CD4-positive, alpha-beta T cell treated with Interleukin-12 subunit alpha and Interleukin-12 subunit beta, for 1 hour (primary cell): Measurements from ENCODE around the gene GPC1.

Source experiments
- DNase-seq: peaks from one replicate; pipeline ENCODE4 v3.0.0-alpha.2; 2020

Gene GPC1

DNA sequence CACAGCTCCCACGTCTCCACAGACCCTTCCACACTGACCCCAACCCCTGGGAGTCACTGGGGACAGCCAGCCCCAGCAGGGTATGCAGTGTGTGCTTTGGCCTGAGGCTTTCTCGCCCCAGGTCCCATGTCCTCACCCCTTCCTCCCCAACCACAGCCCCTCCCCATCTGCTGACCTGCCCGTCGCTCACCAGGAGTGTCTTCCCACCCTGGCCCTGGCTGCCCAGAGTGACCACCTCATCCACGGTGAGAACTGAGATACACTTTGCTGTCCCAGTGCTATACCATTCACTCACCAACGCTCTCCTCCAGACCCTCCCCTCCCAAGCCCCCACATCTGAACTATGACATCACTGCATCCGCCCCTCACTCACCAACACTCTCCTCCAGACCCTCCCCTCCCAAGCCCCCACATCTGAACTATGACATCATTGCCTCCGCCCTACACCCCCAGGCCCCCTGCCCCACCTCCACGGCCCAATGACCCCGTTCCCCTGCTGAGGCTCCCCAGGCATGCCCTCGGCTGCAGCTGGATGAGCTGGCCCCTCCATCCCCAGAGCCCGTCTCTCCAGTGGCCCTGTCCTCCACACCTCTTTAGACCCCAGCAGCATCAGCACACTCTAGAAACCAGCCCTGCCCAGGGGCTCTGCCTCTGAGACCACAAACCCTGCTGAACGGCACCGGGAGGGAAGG is 67.1 kb downstream of the GPC1 start:
- no peak for DNase-seq

DNA sequence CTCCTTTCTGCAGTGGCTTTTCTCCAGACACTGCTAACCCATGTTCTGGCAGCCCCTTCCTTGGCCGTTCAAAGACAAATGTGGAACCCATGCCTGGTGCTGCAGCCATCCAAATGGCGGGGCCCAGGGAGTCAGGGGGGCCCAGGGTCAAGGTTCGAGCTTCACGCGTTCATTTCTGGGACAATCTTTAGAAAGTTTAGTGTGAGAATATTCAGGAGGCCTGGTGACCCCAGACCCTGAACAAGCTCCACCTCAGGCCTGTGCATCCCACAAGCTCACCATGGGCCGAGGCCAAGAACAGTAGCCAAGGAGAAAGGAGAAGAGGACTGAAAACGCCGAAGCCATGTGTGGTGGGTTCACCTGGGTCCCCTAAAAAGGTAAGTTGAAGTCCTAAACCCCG is 67.9 kb downstream of the GPC1 start:
- no peak for DNase-seq

DNA sequence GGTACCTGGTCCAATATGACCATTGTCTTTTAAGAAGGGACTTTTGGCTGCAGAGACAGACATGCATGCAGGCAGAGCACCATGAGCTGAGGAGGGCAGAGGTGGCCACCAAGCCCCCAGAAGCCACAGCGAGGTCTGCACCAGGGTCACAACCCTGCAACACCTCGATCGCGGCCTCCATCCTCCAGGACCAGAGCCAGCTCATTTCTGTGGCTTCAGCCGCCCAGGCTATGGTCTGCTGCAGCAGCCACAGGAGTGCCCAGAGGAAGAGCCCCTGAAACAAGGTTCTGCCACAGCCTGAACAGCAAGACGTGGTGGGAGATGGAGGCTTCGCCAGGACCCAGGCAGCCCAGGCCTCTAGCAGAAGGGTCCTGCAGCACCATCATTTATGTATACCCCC is 68.4 kb downstream of the GPC1 start:
- DNase-seq = no peak

DNA sequence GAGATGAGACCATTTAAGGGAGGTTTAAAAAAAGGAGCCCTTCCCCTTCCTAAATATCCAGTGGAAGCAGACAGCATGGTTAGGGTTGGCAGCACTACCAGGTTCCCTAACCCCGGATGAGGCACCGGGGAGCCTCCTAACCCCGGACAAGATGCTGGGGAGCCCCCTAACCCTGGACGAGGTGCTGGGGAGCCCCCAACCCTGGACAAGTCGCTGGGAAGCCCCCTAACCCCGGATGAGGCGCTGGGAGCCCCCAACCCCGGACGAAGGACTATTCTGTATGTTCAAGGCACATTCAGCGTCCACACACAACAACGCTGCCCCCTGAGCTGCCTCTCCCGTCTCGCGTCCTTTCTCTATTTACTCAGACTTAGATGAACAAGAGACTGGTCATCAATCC is 70.4 kb downstream of the GPC1 start:
- DNase-seq = no peak

DNA sequence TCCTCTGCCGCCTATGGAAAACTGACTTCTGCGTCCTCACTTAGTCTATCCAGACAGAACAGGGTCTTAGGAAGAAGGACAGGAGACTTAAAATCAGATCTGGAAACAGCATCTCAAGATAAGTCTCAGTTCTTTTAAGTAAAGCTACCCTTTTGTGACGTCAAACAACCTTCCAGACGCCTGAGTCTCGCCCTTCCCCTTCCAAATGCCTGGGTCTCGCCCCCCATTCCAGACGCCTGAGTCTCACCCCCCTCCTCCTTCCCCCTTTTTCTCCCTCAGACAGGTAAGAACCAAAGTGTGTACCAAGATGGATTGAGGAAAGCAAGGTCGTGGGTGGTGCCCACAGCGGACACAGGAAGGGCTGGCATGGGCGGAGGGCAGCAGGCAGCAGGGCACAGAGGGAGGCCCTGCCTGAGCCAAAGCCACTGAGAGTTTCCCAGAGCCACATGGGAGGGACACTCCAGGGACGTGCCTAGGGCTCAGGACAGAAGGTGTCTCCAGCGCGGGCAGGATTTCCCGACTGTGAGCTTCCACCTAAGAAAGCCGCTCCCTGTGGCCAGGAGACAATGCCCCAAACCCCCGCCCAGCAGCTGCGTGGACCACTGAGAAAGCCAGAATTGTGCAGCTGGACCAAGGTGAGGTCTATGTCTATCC is 71.1 kb downstream of the GPC1 start:
- DNase-seq = no peak

DNA sequence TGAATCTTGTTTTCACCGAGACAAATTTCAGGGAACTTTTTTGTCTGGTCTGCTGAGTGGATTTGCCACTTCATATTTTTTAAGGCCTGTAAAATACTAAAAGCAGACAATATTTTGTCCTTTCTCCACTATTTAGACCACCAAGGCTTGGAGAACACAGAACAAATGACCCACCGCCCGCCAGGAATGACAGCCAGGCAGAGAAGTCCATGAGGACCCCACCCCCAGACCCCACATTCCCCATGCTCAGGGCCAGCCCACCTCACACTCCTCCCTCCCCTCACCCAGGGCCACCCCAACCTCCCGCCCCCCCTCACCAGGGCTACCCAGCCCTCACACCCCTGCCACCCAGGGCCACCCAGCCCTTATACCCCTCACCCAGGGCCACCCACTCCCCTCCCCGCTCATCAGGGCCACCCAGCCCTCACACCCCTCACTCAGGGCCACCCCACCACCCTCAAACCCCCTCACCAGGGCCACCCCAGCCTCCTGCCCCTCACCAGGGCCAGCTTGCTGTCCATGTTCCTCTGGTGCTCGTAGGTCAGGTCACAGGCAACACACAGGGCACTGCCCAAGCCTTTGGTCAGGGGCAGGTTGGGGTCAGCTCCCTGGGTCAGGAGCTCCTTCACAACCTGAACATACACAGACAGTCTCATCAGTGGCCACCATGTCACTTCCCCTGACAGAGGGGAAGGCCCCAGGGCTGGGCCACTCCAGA is 71.8 kb downstream of the GPC1 start:
- DNase-seq = no peak

DNA sequence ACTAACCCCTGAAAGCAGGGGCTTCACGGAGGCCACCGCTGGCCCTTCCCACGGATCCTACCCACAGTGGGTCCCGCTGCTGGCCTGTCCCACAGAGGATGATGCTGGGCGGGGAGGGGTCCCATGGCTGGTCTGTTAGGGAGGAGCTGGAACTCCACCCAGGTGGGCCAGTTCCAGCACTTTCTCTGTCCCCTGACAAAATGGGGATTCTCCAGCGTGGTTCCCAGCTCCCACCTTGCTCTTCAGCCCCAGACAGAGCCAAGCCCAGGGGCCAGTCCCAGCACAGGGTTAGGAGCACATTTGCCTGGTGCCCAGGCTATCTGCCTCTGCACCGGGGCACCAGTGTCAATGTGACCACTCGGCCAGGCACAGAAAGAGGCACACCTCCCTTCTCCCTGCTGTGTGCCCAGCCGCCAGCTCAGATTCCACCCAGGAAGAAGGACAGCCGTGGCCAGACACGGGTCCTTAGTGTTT is 72.4 kb downstream of the GPC1 start:
- no peak for DNase-seq

DNA sequence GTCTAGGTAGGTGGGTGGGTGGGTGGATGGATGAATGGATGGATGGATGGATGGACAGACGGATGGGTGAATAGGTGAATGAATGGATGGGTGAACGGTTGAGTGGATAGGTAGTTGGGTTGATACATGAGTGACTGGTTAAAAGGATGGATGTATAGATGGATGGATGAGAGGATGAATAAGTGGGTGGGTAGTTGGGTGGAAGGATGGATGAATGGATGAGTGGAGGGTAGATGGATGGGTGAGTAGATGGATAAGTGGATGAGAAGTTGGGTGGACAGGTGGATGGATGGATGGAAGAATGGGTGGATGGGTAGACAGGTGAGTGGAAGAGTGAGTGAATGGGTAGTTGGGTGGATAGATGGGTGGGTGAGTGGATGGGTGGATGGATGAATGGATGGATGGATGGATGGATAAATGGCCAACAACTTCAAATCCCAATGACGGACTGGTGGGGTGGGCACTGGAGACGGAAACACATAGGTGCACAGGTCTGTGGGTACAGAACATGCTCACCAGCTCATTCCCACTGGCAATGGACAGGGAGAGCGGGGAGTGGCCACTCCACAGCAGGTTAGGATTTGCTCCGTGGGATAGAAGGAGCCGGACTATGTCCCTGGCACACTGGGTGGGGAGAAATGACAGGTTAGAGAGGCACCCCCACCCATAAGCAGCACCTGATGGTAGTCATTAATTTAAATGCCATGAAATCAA is 73.5 kb downstream of the GPC1 start:
- no peak for DNase-seq

DNA sequence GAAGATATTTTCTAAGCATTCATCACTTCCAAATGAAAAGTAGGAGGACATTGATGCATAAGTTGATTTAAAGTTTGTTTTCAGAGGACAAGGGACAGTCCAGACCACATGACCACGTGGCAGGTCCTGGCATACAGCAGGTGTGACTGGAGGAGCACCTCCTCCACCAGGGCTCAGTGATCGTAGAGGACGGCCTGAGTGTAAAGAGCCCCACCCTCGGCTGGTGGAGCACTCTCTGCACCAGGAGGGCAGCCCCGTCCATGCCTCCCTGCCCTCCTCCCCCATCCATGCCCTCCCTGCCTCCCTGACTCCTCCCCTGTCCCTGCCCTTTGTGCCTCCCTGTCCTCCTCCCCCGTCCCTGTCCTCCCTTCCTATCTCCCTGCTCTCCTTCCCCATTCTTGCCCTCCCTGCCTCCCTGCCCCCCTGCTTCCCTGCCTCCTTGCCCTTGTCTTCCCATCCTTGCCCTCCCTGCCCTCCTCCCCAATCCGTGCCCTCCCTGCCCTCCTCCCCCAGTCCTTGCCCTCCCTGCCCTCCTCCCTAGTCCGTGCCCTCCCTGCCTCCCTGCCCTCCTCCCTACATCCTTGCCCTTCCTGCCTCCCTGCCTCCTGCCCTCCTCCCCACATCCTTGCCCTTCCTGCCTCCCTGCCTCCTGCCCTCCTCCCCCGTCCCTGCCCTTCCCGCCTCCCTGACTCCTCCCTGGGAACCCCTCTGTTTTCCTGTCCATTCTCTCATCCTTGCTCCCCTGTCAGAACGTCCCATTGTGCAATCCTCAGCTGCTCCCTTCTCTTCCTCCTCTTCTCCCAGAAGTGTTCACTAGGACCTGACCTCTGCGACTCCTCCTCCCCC is 74.4 kb downstream of the GPC1 start:
- DNase-seq = no peak

DNA sequence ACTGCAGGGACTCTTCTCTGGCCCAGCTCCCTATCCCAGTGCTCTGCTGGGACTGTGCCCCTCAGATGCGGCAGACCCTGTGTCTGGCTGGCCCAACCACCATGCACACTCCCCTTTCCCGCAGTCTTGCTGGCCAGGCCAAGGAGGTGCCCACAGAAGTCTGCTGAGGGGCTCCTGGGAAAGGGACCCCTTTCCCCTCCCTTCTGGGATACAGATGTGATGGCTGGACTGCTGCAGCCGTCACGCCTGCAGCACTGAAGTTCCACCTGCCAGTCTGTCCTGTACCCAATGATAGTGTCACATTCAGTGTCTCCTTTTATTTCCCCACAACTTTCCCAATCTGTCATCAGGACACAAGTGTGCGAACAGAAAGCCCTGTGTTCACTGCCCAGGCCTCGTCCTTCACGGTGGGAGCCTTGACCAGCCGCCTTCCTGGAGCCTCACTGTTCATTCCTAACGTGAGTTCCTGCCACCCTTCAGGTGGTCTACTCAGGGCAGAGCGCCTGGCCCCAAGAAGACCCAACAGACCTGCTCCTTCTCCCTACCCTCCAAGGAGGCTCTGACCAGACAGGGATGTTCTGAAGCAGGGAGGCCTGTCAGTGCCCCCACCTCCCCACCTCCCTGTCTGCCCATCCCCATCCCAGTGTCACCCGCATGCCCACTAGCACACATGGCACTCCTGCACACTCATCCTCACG is 75.2 kb downstream of the GPC1 start:
- no peak for DNase-seq

DNA sequence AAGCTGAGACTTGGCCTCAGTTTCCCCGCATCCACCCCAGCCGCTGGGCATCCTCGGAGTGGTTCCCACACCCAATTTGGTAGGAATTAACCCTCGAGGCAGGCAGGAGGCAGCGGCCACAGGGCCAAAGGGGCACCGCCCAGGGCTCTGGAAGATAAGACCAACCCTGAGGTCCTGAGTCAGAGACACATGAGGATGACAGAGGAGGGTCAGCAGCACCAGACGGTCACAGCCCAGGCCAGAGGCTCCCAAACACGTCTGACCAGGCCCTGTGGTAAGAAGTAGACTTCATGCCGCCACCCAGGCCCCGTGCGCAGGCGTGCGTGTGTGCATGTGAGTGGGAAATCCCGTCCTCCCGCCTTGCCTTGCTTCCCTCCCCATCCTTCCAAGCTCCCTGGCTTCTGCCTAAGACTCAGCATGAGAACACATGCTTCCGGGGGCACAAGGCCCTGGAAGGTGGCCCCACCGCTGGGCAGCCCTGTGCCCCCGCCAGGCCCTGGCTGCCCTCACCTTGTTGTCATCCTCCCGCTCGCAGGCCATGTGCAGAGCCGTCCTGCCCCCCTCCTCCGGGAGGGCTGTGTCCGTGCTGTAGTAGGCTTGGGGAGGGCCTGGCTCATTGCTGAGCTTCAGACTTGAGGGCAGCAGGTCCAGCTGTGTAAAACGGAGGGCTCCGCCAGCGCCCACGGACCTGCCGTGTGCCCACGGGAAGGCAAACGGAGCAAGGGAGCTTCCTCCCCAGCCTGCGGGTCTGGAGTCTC is 76.1 kb downstream of the GPC1 start:
- DNase-seq = no peak

DNA sequence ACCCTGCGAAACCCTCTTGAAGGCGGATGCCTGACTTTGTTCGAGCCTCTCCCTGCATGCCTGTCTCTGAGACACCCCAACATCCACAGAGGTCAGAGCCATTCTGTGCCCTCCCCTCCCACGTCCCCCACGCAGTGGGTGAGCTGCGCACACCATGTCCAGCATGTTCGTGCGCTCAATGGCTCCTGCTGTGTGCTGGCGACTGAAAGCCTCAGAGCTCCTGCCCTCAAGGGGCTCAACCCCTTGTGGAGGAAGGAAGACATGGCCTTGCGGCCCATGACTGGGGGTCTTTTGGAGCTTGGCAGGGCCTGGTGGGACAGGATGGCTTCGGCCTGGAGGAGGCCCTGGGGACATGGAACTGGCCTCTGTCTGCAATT is 76.6 kb downstream of the GPC1 start:
- DNase-seq = no peak

DNA sequence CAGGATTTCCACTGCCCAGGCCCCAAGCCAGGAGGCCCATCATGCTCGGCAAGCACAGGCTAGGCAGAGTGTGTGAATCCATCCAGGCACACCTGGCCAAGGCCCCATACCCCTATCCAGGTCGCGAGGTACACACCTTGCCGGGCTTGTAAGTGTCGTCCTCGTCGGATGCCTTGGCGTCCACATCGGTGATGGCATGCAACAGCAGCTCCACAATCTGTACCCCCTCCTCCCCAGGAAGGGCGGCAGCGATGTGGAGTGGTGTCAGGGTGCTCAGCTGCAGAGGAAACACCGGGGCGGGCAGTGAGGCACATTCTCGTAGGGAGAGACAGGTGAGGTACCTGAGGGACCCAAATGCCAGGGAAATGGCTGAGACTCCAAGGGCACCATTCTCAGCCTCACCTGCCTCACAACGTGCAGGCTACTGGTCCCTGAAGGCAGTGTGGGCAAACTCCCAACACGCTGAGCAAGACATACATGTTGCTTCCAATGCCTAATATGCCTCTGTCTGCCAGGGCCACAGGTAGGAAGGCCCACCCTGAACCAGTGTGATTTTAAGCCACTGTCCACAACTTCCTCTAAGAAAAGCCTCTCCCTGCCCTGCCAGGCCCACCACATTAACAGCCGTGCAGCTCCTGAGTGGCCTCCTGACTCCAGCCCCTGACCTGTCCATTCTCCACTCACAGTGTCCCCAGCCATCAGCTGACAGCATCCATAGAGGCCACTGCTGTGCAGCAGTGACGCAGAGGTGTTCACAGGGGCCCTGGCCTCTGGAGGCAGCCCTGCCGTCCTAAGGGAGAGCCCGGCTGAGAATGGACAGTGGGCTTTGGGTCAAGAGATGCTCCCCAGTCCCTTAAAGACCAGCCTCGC is 77.4 kb downstream of the GPC1 start:
- DNase-seq = no peak

DNA sequence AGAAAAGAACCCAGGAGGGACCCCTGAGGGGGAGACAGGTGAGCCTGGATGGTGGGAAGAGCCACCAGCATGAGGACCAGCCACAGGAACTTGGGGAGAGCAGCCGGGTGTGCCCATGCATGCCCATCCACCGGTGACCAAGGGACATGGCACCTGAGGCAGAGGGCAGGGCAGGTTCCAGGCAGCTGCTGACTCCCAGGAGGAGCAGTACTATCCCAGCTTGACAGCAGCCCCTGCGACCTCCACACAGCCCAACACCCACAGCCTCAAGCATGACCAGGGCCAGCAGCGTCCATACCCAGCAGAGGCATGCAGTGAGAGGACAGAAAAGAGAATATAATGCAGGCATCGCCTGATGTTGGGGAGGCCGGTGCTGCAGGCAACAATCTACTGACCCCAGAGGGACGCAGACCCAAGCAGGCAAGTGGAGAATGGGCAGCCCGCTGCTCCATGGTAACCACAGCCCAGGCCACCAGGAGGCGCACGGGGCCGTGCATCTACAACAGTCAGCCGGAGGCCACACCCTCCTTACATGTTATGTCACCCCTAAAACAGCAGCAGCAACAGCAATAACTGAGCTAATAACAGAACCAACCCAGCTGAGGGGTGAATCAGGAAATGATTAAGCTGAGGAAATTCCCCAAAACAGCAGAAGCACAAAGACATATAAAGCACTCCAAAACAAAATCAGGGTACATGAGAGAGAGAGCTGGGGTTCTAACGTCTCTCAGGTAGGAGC is 78.3 kb downstream of the GPC1 start:
- DNase-seq = peak; percentile 87

DNA sequence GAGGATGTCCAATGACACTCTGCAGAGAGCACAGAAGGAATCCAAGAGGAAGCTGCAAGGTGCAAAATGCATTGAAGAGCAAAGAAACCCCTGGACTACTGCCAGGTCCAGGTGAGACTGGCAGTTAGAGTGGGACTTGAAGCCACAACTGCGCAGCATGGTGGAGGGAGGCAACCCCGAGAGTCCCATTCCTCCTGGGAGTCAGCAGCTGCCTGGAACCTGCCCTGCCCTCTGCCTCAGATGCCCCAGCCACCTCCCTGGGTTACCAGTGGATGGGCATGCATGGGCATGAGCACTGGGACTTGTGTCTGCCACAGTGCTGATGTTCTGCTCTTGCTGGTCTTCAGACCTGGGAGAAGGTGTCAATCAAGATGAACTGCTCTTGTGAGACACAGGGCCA is 79.2 kb downstream of the GPC1 start:
- DNase-seq = no peak

DNA sequence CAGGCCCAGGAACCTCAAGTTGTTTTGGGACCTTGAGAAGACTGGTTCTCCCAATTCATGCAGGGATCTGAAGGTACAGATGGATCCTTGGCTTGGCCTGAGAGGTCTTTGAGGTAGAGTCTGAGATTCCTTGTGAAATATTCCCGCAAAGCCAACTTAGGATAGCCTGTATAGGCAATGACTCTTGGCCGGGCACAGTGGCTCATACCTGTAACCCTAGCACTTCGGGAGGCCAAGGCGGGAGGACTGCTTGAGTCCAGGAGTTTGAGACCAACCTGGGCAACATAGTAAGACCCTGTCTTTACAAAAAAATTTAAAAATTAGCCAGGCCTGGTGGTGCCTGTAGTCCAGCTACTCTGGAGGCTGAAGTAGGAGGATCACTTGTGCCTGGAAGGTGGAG is 81.9 kb downstream of the GPC1 start:
- DNase-seq = no peak
